ENCODE data around the gene ZNF516.
"Not testable (repeated sequence)": the region's sequence is repeated elsewhere in the genome, so short reads cannot be mapped to it uniquely, and the experiment has no call there.

ZNF516 gene

GRCh38 chr18:76495006-76495370, at the start of gene ZNF516:
ZNF516 (minus strand) TSS chr18:76495242; CDS start chr18:76443054, 52,188 bp downstream.
- DNase-seq = no peak

- DNase-seq = no peak
Measured at GRCh38 chr18:76538846-76539245, 43.8 kb upstream of the ZNF516 start.

- no peak for DNase-seq
Measured at GRCh38 chr18:76537621-76538020, 42.6 kb upstream of the ZNF516 start.

- not testable (repeated sequence) for DNase-seq
Measured at GRCh38 chr18:76536593-76536992, 41.6 kb upstream of the ZNF516 start.

- no peak for DNase-seq
Measured at GRCh38 chr18:76532875-76533274, 37.8 kb upstream of the ZNF516 start.

- no peak for DNase-seq
Measured at GRCh38 chr18:76530846-76531245, 35.8 kb upstream of the ZNF516 start.

GRCh38 chr18:76530391-76530790, 35.3 kb upstream of the ZNF516 start:
- no peak for DNase-seq

- DNase-seq = no peak
Measured at GRCh38 chr18:76529433-76529811, 34.4 kb upstream of the ZNF516 start.

- DNase-seq = no peak
Measured at GRCh38 chr18:76528477-76529432, 33.7 kb upstream of the ZNF516 start.

GRCh38 chr18:76525911-76526310, 30.9 kb upstream of the ZNF516 start:
- no peak for DNase-seq

GRCh38 chr18:76524900-76525698, 30.1 kb upstream of the ZNF516 start:
- no peak for DNase-seq

GRCh38 chr18:76524477-76524876, 29.4 kb upstream of the ZNF516 start:
- DNase-seq = no peak

GRCh38 chr18:76522551-76522950, 27.5 kb upstream of the ZNF516 start:
- no peak for DNase-seq

- DNase-seq = no peak
Measured at GRCh38 chr18:76522122-76522503, 27.1 kb upstream of the ZNF516 start.

GRCh38 chr18:76521417-76522121, 26.5 kb upstream of the ZNF516 start:
- no peak for DNase-seq

GRCh38 chr18:76518860-76519538, 24.0 kb upstream of the ZNF516 start:
- no peak for DNase-seq

GRCh38 chr18:76518123-76518859, 23.2 kb upstream of the ZNF516 start:
- DNase-seq = no peak

GRCh38 chr18:76515576-76515975, 20.5 kb upstream of the ZNF516 start:
- DNase-seq = no peak

- DNase-seq = no peak
Measured at GRCh38 chr18:76514573-76514972, 19.5 kb upstream of the ZNF516 start.

- DNase-seq = no peak
Measured at GRCh38 chr18:76507830-76508385, 12.9 kb upstream of the ZNF516 start.

GRCh38 chr18:76506974-76507764, 12.1 kb upstream of the ZNF516 start:
- no peak for DNase-seq

Data from NCI-H446 treated with DMSO at 0.1 percent for 48 hours (cell line).